Esophagus muscularis mucosa (tissue), 3 donors: ENCODE results near the gene SLC44A5.

ENCODE experiments used
- EP300 ChIP-seq: sonication (generic); formaldehyde crosslinking; IDR thresholded peaks from one replicate; pipeline ENCODE4 v1.6.1; 2017; ENCODE audit warnings: antibody characterized with exemption
- TF ChIP-seq, protein P1 (sequence below), 3 experiments: fragments of 200-600 bp in 2 of 3; fragments of 450-650 bp in 1 of 3; sonication (generic) in 2 of 3; IDR thresholded peaks; one replicate each; pipeline ENCODE4 v1.5.1; 2017 to 2019; ENCODE audit warnings: antibody characterized with exemption in 3 of 3, mild to moderate bottlenecking in 2 of 3, moderate library complexity in 1 of 3

DNA sequence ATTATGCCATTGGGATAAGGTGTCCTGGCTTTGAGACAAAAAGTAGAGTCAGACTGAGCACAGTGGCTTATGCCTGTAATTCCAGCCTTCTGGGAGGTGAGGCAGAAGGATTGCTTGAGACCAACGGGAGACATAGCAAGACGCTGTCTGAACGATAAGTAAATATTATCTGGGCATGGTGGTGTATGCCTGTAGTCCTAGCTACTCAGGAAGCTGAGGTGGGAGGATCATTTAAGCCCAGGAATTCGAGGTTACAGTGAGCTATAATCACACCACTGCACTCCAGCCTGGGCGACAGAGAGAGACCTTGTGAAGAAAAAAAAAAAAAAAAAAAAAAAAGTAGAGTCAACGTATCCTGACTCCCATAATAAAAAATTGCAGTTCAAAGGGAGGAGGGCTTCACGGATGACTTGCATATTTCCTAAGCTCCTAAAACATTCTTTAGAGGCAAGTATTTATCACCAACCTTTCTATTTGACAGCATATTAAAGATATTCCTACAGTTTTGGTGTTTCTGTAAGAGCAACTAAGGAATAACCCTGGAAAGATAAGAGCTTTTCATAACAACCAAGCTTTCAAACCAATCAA is 141.2 kb downstream of the SLC44A5 start:
- TF ChIP-seq, protein P1, sequence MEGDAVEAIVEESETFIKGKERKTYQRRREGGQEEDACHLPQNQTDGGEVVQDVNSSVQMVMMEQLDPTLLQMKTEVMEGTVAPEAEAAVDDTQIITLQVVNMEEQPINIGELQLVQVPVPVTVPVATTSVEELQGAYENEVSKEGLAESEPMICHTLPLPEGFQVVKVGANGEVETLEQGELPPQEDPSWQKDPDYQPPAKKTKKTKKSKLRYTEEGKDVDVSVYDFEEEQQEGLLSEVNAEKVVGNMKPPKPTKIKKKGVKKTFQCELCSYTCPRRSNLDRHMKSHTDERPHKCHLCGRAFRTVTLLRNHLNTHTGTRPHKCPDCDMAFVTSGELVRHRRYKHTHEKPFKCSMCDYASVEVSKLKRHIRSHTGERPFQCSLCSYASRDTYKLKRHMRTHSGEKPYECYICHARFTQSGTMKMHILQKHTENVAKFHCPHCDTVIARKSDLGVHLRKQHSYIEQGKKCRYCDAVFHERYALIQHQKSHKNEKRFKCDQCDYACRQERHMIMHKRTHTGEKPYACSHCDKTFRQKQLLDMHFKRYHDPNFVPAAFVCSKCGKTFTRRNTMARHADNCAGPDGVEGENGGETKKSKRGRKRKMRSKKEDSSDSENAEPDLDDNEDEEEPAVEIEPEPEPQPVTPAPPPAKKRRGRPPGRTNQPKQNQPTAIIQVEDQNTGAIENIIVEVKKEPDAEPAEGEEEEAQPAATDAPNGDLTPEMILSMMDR (IDR thresholded peaks at IDR 0.05): no peak
- TF ChIP-seq EP300: no peak
